Amniotic epithelial cell (primary cell): ENCODE measurements around the gene TNNI2.
"Not testable (repeated sequence)": the region's sequence is repeated elsewhere in the genome, so short reads cannot be mapped to it uniquely, and the experiment has no call there.

ENCODE experiments used
- DNase-seq: peaks from one replicate; pipeline ENCODE4 v3.0.0-alpha.2; 2010; ENCODE audit warnings: low read depth

TNNI2 gene

DNA sequence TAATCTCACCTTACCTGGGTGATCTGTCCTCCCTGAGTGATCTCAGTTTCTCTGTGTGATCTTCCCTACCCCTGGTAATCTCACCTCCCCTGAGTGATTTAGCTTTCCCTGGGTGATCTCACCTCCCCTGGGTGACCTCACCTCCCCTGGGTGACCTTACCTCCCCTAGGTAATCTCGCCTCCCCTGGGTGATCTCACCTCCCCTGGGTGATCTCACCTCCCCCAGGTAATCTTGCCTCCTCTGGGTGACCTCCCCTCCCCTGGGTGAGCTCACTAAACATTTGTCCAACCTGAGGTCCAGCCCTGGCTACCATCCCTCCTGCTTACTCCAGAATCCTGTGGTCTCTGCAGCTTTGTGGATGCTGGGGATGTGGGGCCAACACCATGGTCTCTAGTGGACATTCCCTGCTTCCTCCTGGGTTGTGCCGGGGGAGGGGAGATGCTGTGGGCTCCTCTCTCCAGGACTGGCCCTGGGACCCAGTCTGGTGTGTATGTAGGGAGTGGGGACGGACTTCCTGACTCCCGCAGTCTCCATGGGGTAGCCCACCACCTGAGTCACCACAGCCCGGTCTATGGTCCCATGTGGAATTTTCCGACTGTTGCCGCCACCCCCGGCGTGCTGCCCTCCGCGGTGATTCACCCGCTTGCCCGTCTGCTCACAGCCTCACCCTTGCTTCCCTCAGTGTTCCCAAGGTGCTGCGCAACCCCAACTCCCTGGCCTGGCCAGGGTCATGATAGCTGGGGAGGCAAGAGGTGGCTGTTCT, 24.0 kb downstream of the TNNI2 start:
- DNase-seq, result peak; percentile 68

DNA sequence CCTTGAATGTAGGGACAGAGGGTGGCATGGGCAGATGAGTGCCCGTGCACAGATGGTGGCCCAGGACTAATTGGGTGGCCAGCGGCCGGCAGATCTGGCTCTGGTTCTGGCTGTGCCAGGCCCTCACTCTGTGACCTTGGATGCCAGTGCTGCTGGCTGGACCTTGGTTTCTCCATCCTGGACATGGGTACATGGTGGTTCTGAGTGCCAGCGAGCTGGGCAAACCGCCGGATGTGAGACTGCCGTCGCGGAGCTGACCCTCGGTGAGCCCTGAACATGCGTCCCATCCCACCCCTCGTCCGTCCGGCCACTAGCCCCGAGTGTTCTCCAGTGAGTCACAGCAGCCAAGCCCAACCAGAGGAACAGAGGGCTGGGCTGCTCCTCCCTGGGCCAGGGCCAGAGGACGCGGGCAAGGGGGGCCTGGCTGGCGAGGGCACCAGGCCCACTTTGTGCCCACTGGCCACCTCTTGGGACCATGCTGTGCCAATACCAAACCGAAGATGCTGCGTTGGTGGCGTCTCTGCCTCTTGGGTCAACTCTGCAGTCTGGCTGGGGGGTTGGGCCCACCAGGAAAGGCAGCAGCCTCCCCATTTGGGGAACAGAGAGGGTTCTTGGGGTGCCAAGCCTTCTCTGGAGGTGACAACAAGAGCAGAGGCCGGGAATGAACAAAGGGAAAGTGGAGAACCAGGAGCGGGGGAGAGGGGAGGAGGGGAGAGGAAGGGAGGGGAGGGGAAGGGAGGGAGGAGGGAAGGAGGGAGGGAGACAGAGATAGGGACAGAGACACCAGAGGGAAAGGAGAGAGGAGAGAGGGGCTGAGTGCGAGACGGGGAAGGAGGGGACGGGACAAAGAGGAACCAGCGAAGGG, 24.8 kb downstream of the TNNI2 start:
- DNase-seq, result peak; percentile 77

DNA sequence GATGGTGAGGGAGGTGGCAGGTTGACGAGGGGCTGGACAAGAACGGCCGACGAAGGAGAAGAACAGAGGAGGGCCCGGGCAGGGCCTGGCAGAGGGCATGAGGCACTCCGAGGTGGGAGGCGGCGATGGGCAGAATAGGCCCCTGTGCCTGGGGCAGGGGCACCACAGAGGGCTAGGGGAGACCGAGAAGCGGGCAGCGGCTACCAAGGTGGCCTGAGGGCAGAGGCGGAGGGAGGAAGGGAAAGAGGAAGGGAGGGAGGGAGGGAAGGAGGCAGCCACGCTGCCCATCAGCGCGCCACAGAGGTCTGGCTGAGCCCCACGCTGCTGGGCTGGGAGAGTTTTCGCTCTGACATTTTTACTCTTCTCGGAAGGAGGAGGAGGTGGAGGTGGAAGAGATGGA, 25.4 kb downstream of the TNNI2 start:
- peak; percentile 13 for DNase-seq

DNA sequence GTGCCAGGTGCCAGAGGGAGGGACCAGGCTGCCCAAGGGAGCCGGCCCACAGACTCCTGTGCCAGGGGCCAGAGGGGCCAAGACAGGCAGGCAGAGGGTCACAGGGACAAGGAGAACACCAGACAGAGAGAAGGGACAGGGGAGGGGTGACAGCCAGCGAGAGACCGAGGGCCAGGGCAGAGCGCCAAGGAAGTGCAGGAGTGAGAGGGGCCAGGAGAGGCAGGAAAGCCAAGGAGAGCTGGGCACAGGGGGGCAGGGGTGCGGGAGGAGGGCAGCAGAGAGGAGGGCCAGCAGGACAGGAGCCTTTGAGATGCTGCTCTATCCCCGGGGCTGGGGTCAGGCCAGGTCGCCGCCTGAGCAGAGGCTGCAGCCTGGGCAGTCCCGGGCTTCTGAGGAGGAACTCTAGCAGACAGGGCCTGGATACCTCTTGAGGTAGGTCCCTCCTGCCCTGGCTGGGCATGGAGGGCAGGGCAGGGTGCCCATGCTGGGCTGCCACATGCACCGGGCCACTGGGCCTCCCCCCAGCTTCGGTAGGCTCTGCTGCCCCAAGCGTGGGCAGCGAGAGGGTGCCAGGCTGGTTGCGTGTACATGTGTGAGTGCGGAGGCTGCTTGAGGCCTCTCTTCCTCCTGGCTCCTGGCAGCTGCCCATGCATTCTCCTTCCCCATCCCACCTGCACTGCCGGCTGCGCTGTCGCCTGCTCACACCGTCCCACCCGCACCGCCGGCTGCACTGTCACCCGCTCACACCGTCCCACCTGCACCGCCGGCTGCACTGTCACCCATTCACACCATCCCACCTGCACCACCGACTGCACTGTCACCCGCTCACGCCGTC, 26.3 kb downstream of the TNNI2 start:
- no peak for DNase-seq

DNA sequence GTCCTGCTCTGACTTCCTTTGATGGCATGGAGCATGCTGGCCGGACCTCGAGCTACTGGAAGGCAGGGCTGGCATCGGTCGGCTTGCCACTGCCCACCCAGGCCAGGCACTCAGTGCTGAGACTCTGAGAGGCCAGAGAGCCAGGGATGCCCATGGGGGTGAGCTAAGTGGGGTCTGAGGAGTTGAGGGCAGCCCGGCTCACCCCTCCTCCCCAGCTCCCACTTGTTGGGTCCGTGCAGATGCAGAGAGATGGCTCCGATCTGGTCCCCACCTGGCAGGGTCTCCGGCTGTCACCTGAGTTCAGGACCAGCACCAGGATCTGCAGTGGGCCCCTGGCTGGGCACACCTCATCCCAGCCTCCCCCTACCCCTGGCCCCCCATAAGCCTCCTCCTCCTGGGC, 27.4 kb downstream of the TNNI2 start:
- no peak for DNase-seq

DNA sequence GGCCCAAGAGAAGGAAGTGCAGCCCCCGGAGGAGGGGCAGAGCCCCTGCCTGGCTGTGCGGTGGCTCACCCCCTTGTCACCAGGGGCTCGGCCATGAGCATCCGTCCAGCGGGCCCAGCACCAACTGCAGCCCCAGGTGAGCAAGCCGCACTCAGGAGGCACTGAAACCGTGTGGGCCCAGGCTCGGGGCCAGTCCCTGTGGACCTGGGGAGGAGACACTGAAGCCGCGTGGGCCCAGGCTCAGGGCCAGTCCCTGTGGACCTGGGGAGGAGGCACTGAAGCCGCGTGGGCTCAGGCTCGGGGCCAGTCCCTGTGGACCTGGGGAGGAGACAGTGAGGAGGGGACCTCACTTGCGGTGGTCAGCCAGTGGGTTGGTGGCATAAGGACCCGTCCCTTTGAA, 28.0 kb downstream of the TNNI2 start:
- DNase-seq, result no peak

DNA sequence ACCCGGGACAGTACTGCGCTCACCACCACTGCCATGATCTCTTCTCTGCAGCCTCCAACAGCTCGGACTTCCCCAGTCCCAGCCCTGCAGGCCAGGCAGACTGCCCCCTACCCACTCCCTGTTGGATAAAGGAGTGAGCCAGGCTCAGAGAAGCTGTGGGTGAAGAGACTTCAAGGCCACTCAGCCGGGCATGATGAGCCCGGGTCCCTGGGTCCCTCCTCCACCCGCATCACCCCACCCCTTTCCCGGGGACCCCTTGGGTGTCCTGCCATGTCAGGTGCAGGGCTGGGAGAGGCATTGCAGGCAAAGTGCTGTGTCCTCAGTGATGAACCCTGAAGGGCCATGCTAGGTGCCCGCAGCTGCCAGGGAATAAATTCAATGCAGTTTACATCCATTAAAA, 28.6 kb downstream of the TNNI2 start:
- no peak for DNase-seq

DNA sequence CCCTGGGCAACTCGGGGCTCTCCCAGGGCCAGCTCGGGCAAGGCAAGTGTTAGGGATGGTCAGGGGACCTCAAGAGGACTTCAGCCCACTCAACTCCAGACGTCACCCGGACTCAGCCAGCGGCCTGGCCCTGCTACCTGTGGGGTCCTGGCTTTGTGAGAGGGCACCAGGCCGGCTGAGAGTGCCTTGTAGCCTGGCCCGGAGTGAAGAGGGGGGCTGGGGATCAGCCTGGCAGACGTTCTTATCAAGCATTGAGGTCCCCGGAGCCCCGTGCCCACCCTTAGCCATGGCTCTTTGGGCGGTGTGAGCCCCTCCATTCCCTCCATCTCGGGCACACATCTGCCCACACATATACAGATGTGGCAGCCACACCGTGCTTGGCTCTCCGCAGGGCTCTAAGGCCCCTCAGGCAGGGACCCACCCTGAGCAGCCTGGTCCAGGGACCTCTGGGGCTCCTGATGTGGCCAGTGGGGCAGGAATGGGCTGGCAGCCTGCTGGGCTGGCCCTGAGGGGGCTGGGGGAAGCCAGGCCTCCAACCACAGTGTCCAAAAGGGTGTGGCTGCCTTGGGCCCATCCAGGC, 29.4 kb downstream of the TNNI2 start:
- no peak for DNase-seq

DNA sequence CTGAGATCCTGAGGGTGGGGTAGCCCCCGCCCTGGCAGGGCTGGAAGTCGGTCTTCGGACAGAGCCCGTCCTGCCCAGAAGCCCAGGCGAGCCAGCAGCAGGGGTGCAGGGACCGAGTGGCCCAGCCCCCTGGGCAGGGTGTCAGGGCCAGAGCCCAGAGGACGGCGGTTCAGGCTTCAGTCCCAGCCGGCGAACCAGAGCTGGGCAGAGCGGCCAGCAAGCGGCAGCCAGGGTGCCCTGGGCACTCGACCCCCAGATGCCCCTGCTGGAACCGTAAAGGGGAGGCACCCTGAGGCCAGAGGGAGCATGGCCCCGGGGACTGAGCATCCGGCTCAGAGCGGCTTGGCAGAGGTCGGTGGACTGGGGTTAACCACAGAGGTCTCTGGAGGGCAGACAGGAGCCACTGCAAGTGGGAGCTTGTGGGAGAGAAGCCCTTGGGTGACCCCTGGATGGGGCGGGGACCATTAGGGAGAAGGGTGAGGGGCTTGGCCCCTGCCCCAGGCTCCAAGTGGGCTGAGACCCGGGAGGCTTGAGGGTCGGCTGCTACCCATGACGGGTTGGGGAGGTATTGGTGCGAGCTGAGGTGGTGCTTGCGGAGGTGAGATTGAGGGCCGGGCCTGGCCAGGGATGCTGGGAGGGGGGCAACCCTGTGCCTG, 30.0 kb downstream of the TNNI2 start:
- DNase-seq, result no peak

DNA sequence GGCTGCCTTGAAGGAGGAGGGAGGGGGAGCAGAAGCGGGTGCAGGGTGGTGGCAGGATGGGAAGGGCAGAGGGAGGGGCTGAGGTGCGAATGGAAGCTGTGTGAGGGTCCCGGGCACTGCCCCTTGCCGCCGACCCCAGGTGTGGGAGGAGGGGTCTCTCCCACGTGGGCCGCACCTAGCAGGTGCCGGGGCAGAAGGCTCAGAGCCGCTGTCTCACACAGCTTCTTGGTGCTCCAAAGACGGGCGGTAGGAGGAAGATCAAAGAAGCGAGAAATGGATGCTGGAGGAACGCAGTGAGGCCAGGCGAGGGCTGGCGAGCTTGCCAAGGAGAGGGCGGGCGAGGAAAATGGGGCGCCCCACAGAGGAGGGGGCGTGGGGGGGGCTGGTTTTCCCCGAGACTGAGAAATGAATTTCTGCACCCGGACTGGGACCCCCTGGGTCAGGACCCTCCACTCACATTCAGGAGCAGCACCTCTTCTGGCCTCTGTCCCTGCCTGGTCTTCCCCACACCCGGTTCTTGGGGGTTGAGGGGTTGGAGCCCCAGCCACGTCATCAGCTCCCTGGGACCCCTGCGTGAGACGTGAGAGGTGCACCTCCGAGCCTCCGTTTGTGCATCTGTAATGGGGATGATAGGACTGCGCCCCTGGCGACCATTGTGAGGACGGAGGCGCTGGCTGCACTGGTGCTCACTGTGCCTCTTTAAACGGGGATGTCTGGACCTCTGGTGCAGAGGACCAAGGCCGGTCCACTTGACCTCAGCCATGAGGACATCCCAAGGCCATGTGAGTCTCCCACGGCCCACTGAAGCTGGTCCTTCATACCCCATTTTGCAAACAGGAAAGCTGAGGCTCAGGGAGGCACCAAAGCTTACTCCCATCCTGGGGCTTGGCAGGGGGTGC, 30.9 kb downstream of the TNNI2 start:
- no peak for DNase-seq

DNA sequence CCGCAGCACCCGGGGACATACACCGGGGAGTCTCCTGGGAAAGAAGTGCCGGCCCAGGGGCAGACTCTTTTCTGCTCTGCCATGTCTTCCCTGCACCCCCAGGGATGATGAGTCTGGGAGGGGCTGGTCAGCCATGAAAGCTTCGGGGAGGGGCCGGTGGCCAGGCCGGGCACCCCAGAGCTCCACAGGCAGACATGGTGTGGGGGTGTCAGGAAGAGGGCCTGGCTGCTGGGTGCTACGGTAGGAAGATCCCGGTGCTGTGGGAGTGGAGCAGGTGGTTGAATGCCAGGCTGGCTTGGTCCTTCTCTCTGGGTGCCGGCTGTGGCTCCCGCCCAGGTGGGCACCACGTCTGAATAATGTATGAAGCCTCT, 31.5 kb downstream of the TNNI2 start:
- DNase-seq, result no peak

DNA sequence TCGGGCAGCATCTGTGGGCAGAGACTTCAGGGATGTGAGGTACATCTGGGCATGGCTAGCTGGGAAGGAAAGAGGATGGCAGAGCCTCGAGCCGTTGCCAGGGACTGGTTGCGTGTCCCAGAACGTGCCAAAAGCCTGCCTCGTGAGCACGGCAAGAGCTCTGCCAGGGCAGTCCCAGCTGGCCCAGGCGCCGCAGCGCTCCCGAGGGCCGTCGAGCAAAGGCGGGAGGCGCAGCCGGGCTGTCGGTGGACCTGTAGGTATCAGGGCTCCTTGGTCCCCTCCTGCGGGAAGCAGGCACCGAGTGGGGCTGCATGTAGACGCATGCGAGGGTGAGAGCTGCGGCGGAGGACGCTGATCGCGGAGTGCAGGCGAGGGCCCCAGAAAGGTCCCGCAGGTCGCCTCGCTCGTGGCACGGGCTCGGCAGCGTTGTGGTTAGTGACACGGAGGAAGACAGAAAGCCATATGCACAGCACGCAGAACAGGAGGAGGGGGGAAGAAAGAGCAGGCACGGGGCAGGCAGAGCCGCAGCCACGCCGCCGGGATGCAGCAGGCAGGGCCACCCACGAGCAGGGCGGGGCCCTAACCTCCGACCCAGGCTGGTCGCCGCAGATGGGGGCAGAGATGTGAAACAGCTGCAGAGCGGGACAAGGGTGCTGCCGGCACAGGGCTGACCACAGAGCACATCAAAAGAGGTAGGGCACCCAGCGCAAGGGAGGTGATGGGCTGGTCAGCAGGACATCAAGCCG, 32.1 kb downstream of the TNNI2 start:
- DNase-seq, result no peak

DNA sequence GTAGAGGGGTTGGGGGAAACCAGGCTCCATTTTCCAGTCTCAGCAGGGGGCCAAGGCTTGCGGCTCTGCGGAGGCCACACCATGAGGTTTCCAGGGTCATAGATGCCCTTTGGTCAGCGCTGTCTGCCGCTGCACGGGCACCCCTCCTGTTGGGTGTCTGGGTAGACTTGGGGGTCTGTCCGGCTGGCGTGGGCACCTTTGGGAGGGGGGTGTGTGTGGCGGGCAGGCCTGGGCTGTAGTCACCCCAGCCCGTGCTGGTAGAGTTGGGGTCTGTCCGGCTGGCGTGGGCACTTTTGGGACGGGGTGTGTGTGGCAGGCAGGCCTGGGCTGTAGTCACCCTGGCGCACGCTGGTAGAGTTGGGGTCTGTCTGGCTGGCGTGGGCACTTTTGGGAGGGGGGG, 32.8 kb downstream of the TNNI2 start:
- DNase-seq, result no peak

DNA sequence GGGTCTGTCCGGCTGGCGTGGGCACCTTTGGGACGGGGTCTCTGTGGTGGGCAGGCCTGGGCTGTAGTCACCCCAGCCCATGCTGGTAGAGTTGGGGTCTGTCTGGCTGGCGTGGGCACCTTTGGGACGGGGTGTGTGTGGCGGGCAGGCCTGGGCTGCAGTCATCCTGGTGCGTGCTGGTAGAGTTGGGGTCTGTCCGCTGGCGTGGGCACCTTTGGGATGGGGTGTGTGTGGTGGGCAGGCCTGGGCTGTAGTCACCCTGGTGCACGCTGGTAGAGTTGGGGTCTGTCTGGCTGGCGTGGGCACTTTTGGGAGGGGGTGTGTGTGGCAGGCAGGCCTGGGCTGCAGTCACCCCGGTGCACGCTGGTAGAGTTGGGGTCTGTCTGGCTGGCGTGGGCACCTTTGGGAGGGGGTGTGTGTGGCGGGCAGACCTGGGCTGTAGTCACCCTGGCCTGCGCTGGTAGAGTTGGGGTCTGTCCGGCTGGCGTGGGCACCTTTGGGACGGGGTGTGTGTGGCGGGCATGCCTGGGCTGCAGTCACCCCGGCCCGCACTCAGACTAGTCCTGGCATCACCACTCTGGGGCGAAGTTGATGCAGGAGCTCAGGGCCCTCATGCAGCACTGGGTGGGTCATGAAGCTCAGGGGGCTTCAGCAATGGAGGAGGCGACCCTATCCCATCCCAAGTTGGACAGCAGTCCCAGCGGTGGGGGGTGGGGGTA, 33.6 kb downstream of the TNNI2 start:
- no peak for DNase-seq

DNA sequence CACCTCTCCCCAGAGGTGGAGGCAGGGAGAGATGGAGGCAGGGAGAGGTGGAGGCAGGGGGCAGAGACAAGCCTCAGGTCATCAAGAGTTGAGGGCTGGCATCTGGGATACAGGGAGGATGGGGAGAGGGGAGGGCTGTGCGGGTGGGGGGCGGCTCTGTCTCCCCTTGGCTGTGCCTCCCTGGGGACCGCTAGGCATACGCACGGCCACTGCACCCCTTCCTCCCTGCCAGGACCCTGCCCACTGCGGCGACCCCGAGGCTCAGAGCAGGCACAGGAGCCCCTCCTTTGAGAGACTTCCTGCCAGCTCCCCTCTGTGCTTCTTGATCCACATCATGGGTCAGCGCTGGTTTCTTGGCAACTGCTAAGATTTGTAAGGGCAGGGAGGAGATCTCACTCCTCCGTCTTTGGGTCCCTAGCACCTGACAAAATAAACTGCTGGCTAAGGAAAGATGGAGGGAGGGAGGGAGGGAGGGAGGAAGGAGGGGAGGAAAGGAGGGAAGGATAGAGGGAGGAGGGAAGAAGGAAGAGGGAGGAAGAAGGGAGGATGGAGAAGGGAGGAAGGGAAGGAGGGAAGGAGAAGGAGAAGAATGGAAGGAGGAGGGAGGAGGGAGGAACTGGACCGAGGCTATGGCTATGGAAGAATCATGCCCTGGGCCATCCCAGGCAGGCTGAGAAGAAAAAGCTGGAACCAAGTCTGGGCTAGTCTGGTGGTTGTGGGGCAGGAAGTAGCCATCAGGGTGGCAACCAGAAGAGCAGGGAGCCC, 34.4 kb downstream of the TNNI2 start:
- DNase-seq, result peak; percentile 74

DNA sequence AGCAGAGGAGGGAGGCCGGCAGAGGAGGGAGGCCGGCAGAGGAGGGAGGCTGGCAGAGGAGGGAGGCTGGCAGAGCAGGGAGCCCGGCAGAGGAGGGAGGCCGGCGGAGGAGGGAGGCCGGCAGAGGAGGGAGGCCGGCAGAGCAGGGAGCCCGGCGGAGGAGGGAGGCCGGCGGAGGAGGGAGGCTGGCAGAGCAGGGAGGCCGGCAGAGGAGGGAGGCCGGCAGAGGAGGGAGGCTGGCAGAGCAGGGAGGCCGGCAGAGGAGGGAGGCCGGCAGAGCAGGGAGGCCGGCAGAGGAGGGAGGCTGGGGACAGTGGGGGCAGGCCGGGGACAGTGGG, 35.0 kb downstream of the TNNI2 start:
- not testable (repeated sequence) for DNase-seq

DNA sequence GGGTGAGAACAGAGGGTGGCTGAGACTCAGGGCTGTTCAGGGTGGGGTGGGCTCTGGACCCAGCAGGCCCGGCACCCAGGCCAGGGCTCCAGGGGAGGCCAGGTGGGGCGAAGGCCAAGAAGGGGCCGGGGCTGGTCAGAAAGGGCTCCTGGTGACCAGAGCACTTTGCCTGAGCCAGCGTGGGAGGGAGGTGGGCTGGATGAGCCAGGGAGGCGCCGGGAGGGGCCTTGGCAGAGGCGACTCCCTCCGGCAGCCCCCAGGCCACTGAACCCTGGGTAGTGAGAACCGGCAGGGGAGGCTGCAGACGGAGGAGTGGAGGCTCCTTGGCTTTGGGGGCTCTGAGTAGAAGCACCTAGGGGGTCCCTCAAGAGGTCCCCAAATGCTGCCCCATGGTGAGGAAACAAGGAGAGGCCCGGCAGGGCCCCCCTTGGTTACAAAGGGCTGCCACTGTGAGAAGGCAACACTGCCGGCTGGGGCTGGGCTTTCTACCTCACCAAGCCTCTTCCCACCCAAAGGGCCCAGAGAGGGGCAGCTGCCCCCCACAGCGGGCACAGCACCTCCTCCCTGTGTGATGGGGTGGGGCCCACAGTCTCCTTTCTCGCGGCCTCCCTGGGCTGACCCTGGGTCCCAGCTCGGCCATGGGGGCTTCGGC, 35.8 kb downstream of the TNNI2 start:
- DNase-seq, result not testable (repeated sequence)
